HFFc6 (cell line): ENCODE measurements around the gene DHX36. TPM values are rescaled to one million over a fixed set of nuclear protein-coding genes. Genes with fewer than 3 reads are reported as not detected.

Source experiments
- DNase-seq: peaks from one replicate; pipeline ENCODE4 v3.0.0-alpha.2; 2018
- H3K27ac Mint-ChIP-seq: 2 replicates; pipeline ENCODE4 v1.8.0; 2020; ENCODE audit warnings: mild to moderate bottlenecking, mixed read lengths
- H3K27me3 Mint-ChIP-seq: 2 replicates; pipeline ENCODE4 v1.8.0; 2021; ENCODE audit warnings: mild to moderate bottlenecking, moderate library complexity, mixed read lengths; ENCODE audit not compliant: insufficient read depth
- H3K36me3 Mint-ChIP-seq: 2 replicates; pipeline ENCODE4 v1.8.0; 2021; ENCODE audit warnings: low read depth, mixed read lengths
- H3K4me1 Mint-ChIP-seq: 2 replicates; pipeline ENCODE4 v1.8.0; 2020; ENCODE audit warnings: low read depth, mixed read lengths
- H3K4me3 Mint-ChIP-seq: 2 replicates; pipeline ENCODE4 v1.8.0; 2020; ENCODE audit warnings: mild to moderate bottlenecking, moderate library complexity, mixed read lengths
- H3K9me3 Mint-ChIP-seq: 2 replicates; pipeline ENCODE4 v1.8.0; 2020; ENCODE audit warnings: mild to moderate bottlenecking, mixed read lengths
- CTCF ChIP-seq: fragments of 200-600 bp; sonication (generic); IDR thresholded peaks from 2 replicates; pipeline ENCODE4 v1.5.0; 2021; ENCODE audit warnings: antibody characterized with exemption, mild to moderate bottlenecking
- total RNA-seq, 6 experiments: library from RNA; stranded (reverse); fragmentation: NEBNext Ultra II Directional; extraction: Animal tissue kit (Norgen Biotek cat#: 25700); gene quantifications; 2 replicates in 1 of 6; 3 replicates in 5 of 6; pipeline ENCODE4 v1.2.3, GENCODE V29; 2021

The DHX36 gene
- total RNA-seq, 6 experiments from 2014 or later: 49.3 to 62.9 (median 55.7) TPM

GRCh38 chr3:154223519-154223918, 100.8 kb downstream of the DHX36 start:
- Mint-ChIP-seq H3K36me3 (no peaks in the 10 kb centered on the region), H3K4me1 (no peaks in the 10 kb centered on the region), H3K27ac (no peak overlapping the region), H3K4me3 (no peak overlapping the region), H3K9me3 (peaks cover 5% of the 10 kb centered on the region), H3K27me3 (no peaks in the 10 kb centered on the region; the same call in none of the 2 replicates)
- no peak for TF ChIP-seq CTCF
- DNase-seq: no peak

Other genes starting within 250 kb of the DHX36 start
- under 1 TPM in 1 of 6 experiments, not detected in 5; 0.05 TPM for gene ARHGEF26, start 203.1 kb downstream of the DHX36 start, total RNA-seq
- gene GPR149, start 105.7 kb upstream of the DHX36 start, total RNA-seq: not detected